ENCODE data around the gene BZW1.

BZW1 gene

GRCh38 chr2:200860092-200860795 lies 48.5 kb downstream of the BZW1 start:
- no peak overlapping the region for H3K27ac ChIP-seq (replicated peaks)
- no peak for TF ChIP-seq GABPA (IDR thresholded peaks at IDR 0.05; ENCODE audit: low read depth)
- TF ChIP-seq REST (IDR thresholded peaks at IDR 0.05; ENCODE audit: insufficient replicate concordance, low read depth), result no peak
- no peak for TF ChIP-seq POLR2AphosphoS5 (IDR thresholded peaks at IDR 0.05; ENCODE audit: low read depth)
- TF ChIP-seq SPI1 (IDR thresholded peaks at IDR 0.05; ENCODE audit: borderline replicate concordance, low read depth), result no peak
- TF ChIP-seq CTCF (IDR thresholded peaks at IDR 0.05; ENCODE audit: insufficient read depth, low read length), result no peak

GRCh38 chr2:200861617-200862155 lies 50.0 kb downstream of the BZW1 start:
- Histone ChIP-seq H3K27ac (replicated peaks) (no peak overlapping the region), H3K27me3 (ENCODE audit: insufficient read depth, poor library complexity, severe bottlenecking) (no peaks in the 10 kb centered on the region), H3K4me3 (replicated peaks; ENCODE audit: insufficient read depth, low read length) (peak overlapping the region; percentile 68)
- no peak for DNase-seq (ENCODE audit: low read depth in 1 of 2, low spot score in 1 of 2)
- TF ChIP-seq SPI1 (IDR thresholded peaks at IDR 0.05; ENCODE audit: borderline replicate concordance, low read depth) (no peak), GABPA (IDR thresholded peaks at IDR 0.05; ENCODE audit: low read depth) (no peak), CTCF (IDR thresholded peaks at IDR 0.05; ENCODE audit: insufficient read depth, low read length) (no peak), REST (IDR thresholded peaks at IDR 0.05; ENCODE audit: insufficient replicate concordance, low read depth) (no peak), POLR2AphosphoS5 (IDR thresholded peaks at IDR 0.05; ENCODE audit: low read depth) (no peak)

More at GRCh38 chr2:200860092-200860795, 48.5 kb downstream of the BZW1 start:
- no peaks in the 10 kb centered on the region for H3K27me3 ChIP-seq (ENCODE audit: insufficient read depth, poor library complexity, severe bottlenecking)
- no peak overlapping the region for H3K4me3 ChIP-seq (replicated peaks; ENCODE audit: insufficient read depth, low read length)
- no peak for DNase-seq (ENCODE audit: low read depth in 1 of 2, low spot score in 1 of 2)

- peak overlapping the region; percentile 99 for H3K27ac ChIP-seq (replicated peaks)
- no peaks in the 10 kb centered on the region for H3K27me3 ChIP-seq (ENCODE audit: insufficient read depth, poor library complexity, severe bottlenecking)
- peak overlapping the region; percentile 68 for H3K4me3 ChIP-seq (replicated peaks; ENCODE audit: insufficient read depth, low read length)
- no peak for DNase-seq (ENCODE audit: low read depth in 1 of 2, low spot score in 1 of 2)
- no peak for TF ChIP-seq GABPA (IDR thresholded peaks at IDR 0.05; ENCODE audit: low read depth)
- no peak for TF ChIP-seq SPI1 (IDR thresholded peaks at IDR 0.05; ENCODE audit: borderline replicate concordance, low read depth)
- TF ChIP-seq POLR2AphosphoS5 (IDR thresholded peaks at IDR 0.05; ENCODE audit: low read depth), result no peak
- TF ChIP-seq CTCF (IDR thresholded peaks at IDR 0.05; ENCODE audit: insufficient read depth, low read length), result no peak
- no peak for TF ChIP-seq REST (IDR thresholded peaks at IDR 0.05; ENCODE audit: insufficient replicate concordance, low read depth)
Measured at GRCh38 chr2:200862532-200863000, 50.9 kb downstream of the BZW1 start.

Data from HL-60 (cell line).